Thyroid gland (tissue), 4 donors: Measurements from ENCODE around the gene EGLN3.

Experiments
- CTCF ChIP-seq, 6 experiments: fragments of 200-600 bp in 3 of 6; fragments of 450-650 bp in 3 of 6; sonication (generic) in 3 of 6; IDR thresholded peaks; one replicate each; pipeline ENCODE4 v1.5.1; 2016 to 2019; ENCODE audit warnings: antibody characterized with exemption in 6 of 6, mild to moderate bottlenecking in 2 of 6, inconsistent platforms in 1 of 6, moderate library complexity in 1 of 6
- POLR2A ChIP-seq, 2 donors: fragments of 450-650 bp; IDR thresholded peaks; one replicate each; pipeline ENCODE4 v1.6.1; 2017; ENCODE audit warnings: antibody characterized with exemption in 2 of 2, mild to moderate bottlenecking in 2 of 2, moderate library complexity in 1 of 2

GRCh38 chr14:33967138-33967537 lies 16.3 kb upstream of the EGLN3 start:
- TF ChIP-seq CTCF (IDR thresholded peaks at IDR 0.05), result no peak
- no peak for TF ChIP-seq POLR2A (IDR thresholded peaks at IDR 0.05)
